ENCODE data around the gene CMTM8. TPM values are rescaled to one million over a fixed set of nuclear protein-coding genes. Genes with fewer than 3 reads are reported as not detected.
A peak's percentile ranks its signal among the peaks of the same experiment; 100 is the strongest.

The CMTM8 gene
- polyA plus RNA-seq, 1 donor from 2014 or later: 0.25 TPM

GRCh38 chr3:32337505-32337904 lies 99.0 kb downstream of the CMTM8 start:
- Mint-ChIP-seq H3K4me1 (peaks cover 0 to 1% (median 0%) of the 10 kb centered on the region in 3 donors), H3K27ac (no peak overlapping the region), H3K27me3 (no peaks in the 10 kb centered on the region), H3K4me3 (no peak overlapping the region), H3K9me3 (no peaks in the 10 kb centered on the region), H3K36me3 (no peaks in the 10 kb centered on the region)

GRCh38 chr3:32340039-32340438 lies 101.6 kb downstream of the CMTM8 start:
- Mint-ChIP-seq H3K36me3 (no peaks in the 10 kb centered on the region), H3K27ac (no peak overlapping the region), H3K4me3 (no peak overlapping the region), H3K27me3 (no peaks in the 10 kb centered on the region), H3K4me1 (no peaks in the 10 kb centered on the region), H3K9me3 (no peaks in the 10 kb centered on the region)

GRCh38 chr3:32340611-32341365 lies 102.3 kb downstream of the CMTM8 start:
- H3K36me3 Mint-ChIP-seq: no peaks in the 10 kb centered on the region
- no peak overlapping the region for H3K4me3 Mint-ChIP-seq
- H3K9me3 Mint-ChIP-seq: no peaks in the 10 kb centered on the region
- H3K27ac Mint-ChIP-seq: no peak overlapping the region
- H3K27me3 Mint-ChIP-seq: no peaks in the 10 kb centered on the region
- no peaks in the 10 kb centered on the region for H3K4me1 Mint-ChIP-seq

DNA sequence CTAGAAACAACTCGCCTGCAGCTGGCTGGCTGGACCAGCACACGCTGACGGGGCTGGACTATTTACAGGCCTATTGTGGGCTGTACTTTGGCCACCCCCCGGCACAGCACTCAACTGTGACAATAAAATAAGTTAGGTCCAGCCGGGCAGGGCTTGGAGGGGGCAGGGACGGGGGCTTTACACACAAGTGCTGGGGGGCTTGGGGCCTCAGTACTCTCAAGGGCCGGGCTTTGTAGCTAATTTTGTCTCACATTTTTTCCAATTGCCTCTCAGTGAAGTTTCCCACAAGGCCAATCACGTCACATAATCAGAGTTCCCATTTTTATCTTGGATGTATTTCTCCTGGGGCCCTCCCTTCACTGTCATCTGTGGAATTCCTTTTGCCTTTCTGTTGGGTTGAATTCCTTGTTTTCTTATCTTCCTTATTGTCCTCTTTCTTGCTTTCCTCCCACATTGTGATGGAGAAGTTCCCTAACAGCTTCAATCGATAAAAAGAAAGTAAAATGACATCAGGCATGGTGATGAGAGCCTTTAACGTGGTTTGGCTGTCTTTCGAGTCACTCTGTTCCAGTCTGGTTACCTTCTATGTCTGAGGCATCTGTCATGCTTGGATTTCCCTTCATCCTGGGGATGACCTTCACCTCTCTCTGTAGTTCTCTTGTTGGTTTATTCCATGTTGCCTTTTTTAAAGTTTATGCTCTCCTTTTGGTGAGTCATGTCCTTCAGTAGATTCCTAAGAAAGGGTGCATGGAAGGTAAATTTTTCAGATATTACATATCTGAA lies 109.1 kb downstream of the CMTM8 start:
- Mint-ChIP-seq H3K36me3 (peaks cover 1% of the 10 kb centered on the region), H3K27ac (no peak overlapping the region), H3K9me3 (no peaks in the 10 kb centered on the region), H3K4me1 (peaks cover 0 to 2% (median 0%) of the 10 kb centered on the region in 3 donors), H3K4me3 (peak overlapping the region in 1 of 4 donors; percentile 47), H3K27me3 (no peaks in the 10 kb centered on the region)

DNA sequence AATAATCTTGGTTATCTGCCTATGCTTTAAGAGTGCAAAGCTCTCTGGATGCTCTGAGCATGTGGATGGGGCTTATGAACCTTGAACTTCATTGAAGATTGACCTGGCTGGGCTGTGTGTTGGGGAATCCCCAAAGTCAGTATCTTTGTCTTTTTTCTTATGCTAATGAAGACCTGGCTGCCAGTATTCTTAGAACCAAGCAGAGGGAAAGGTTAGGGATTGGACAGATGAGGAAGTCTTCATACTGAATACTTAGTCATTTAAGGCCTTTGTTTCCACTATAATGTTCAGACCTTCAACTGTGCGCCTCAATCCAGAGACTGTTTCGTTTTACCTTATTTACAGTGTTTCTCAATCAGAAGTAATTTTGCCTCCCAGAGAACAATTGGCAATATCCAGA lies 110.7 kb downstream of the CMTM8 start:
- no peak overlapping the region for H3K4me3 Mint-ChIP-seq
- no peaks in the 10 kb centered on the region for H3K27me3 Mint-ChIP-seq
- H3K9me3 Mint-ChIP-seq: no peaks in the 10 kb centered on the region
- H3K36me3 Mint-ChIP-seq: peaks cover 1% of the 10 kb centered on the region
- H3K4me1 Mint-ChIP-seq: peaks cover 0 to 2% (median 0%) of the 10 kb centered on the region in 3 donors
- no peak overlapping the region for H3K27ac Mint-ChIP-seq

GRCh38 chr3:32352563-32352962 lies 114.1 kb downstream of the CMTM8 start:
- peak overlapping the region in 1 of 3 donors; percentile 37 for H3K27ac Mint-ChIP-seq
- H3K9me3 Mint-ChIP-seq: no peaks in the 10 kb centered on the region
- no peaks in the 10 kb centered on the region for H3K4me1 Mint-ChIP-seq
- H3K36me3 Mint-ChIP-seq: peaks cover 1% of the 10 kb centered on the region
- no peaks in the 10 kb centered on the region for H3K27me3 Mint-ChIP-seq
- H3K4me3 Mint-ChIP-seq: no peak overlapping the region

GRCh38 chr3:32353351-32353750 lies 114.9 kb downstream of the CMTM8 start:
- Mint-ChIP-seq H3K9me3 (no peaks in the 10 kb centered on the region), H3K4me1 (no peaks in the 10 kb centered on the region), H3K27ac (no peak overlapping the region)

DNA sequence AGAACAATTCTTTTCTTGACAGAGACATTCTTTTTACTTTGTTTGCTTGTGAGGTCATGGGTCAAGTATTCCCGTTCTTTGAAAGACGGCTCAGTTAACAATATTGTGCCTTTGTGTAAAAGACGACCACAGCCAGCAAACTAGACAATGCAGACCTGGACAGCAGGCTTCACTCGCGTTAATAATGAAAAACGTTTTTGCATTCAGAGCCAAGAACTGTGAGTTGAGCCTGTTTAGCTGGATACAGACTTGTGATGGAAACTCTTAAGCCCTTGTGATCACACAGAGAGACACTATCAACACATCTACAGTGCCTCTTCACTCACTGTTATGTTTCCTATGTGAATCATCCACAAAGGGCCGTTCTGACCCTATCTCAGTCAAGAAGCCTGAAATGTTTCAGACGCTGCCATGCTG lies 115.9 kb downstream of the CMTM8 start:
- Mint-ChIP-seq H3K27ac (no peak overlapping the region), H3K27me3 (peaks cover 2% of the 10 kb centered on the region), H3K36me3 (no peaks in the 10 kb centered on the region), H3K9me3 (no peaks in the 10 kb centered on the region), H3K4me3 (no peak overlapping the region), H3K4me1 (no peaks in the 10 kb centered on the region)

More at GRCh38 chr3:32353351-32353750, 114.9 kb downstream of the CMTM8 start:
- Mint-ChIP-seq H3K4me3 (no peak overlapping the region), H3K36me3 (peaks cover 1% of the 10 kb centered on the region), H3K27me3 (peaks cover 2% of the 10 kb centered on the region)

DNA sequence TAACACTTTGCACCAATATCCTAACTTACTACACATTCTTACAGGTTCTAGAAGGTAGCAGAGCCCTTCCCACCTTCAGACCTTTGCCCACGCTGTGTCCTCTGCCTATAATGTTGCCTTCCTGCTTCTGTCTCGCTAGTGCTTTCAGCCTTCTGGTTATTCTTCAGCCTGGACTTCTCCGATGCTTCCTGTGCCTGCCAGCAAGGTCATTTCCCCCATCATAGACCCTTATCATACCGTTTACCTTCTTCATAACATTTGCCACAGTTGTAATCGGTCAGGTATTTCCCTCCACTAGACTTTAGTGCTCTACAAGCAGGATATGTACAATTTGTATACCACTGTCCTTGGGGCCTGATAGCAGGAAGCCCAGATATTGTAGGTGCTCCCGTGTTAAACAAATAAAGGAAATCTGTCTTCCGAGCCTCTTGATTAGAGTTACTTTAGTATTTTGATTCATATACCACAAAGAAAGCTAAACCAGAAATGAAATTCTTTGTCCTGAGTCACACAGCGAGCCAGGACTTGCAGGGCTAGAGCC lies 117.3 kb downstream of the CMTM8 start:
- Mint-ChIP-seq H3K27ac (no peak overlapping the region), H3K4me3 (no peak overlapping the region), H3K27me3 (peaks cover 2% of the 10 kb centered on the region), H3K9me3 (no peaks in the 10 kb centered on the region), H3K4me1 (no peaks in the 10 kb centered on the region), H3K36me3 (no peaks in the 10 kb centered on the region)

DNA sequence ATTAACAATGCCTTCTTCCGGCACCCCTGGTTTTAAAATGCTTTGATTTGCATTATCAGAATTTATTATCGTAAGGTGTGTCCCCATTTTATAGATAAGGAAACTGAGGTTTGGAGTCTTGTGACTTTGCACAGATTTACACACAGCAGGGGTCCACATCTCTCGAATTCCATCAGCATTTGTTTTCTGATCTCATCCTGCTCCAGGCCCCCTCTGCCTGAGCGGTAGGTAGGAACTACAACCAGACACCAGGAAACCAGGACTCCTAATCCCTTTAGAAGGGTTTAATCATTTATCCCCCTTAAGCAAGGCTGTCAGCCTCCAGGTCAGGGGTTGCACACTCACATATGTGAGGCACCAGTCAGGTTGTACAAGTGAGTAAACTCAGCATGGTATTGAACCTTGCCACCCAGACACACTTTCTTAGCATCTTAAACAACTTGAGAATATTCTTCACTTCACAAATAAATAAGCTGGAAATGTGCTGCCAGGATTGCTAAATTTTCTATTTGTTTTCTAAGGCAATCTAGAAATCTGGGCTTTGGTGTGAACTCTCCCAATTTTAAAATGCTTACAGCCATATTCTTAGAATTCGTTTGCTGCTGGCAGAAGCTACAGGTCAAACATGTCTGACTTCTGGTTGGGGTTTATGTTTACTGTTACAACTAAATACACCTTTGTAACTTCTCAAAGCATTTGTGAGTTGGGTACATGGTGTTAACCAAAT lies 121.4 kb downstream of the CMTM8 start:
- H3K4me3 Mint-ChIP-seq: no peak overlapping the region
- H3K27me3 Mint-ChIP-seq: peaks cover 4% of the 10 kb centered on the region
- H3K4me1 Mint-ChIP-seq: no peaks in the 10 kb centered on the region
- H3K9me3 Mint-ChIP-seq: no peaks in the 10 kb centered on the region
- H3K36me3 Mint-ChIP-seq: no peaks in the 10 kb centered on the region
- H3K27ac Mint-ChIP-seq: no peak overlapping the region

GRCh38 chr3:32360493-32360827 lies 122.0 kb downstream of the CMTM8 start:
- no peaks in the 10 kb centered on the region for H3K4me1 Mint-ChIP-seq
- no peak overlapping the region for H3K27ac Mint-ChIP-seq
- H3K9me3 Mint-ChIP-seq: no peaks in the 10 kb centered on the region
- no peak overlapping the region for H3K4me3 Mint-ChIP-seq
- H3K27me3 Mint-ChIP-seq: peaks cover 4% of the 10 kb centered on the region
- no peaks in the 10 kb centered on the region for H3K36me3 Mint-ChIP-seq

DNA sequence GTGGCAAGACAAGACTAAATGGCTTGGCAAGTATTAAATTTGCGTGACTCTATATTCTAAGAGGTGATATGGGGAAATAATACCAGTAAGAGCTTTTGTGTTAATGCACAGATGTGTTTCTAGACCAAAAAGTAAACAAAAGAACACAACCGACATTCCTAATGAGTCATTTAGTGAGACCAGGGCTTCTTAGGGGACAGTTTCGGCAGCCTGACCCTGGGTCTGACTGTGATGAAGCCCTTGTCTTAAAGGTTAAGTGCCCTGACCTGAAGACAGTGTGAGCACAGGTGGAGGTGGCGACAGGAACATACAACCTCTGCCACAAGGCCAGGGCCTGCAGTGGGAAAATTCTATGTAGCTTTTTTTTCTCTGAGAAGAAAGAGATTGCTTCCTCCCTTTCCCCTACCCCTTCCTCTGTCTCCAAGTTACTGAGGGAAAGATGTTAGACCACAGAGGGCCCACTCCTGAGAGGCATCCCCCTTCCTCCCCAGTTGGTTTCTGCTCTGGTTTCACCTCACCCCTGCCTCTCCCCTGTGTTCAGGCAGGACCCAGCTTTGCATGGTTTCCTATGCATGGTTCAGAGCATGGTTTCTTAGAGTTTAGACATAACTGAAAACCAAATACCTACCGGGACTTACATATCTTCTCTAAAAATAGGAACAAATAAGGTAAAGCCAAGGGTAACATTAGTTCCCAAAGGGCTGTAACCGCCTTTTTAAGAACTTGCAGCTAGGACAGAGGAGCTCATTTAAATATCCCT lies 128.3 kb downstream of the CMTM8 start:
- H3K27ac Mint-ChIP-seq: no peak overlapping the region
- peaks cover 2 to 14% (median 10%) of the 10 kb centered on the region in 3 donors for H3K4me1 Mint-ChIP-seq
- H3K36me3 Mint-ChIP-seq: no peaks in the 10 kb centered on the region
- H3K27me3 Mint-ChIP-seq: peaks cover 7% of the 10 kb centered on the region
- H3K9me3 Mint-ChIP-seq: no peaks in the 10 kb centered on the region
- no peak overlapping the region for H3K4me3 Mint-ChIP-seq

- peaks cover 6% of the 10 kb centered on the region for H3K27me3 Mint-ChIP-seq
- H3K36me3 Mint-ChIP-seq: no peaks in the 10 kb centered on the region
- H3K4me3 Mint-ChIP-seq: peak overlapping the region in 1 of 4 donors; percentile 27
- H3K9me3 Mint-ChIP-seq: no peaks in the 10 kb centered on the region
- peaks cover 2 to 14% (median 10%) of the 10 kb centered on the region in 3 donors for H3K4me1 Mint-ChIP-seq
- no peak overlapping the region for H3K27ac Mint-ChIP-seq
These were observed 129.0 kb downstream of the CMTM8 start for GRCh38 chr3:32367442-32367841.

DNA sequence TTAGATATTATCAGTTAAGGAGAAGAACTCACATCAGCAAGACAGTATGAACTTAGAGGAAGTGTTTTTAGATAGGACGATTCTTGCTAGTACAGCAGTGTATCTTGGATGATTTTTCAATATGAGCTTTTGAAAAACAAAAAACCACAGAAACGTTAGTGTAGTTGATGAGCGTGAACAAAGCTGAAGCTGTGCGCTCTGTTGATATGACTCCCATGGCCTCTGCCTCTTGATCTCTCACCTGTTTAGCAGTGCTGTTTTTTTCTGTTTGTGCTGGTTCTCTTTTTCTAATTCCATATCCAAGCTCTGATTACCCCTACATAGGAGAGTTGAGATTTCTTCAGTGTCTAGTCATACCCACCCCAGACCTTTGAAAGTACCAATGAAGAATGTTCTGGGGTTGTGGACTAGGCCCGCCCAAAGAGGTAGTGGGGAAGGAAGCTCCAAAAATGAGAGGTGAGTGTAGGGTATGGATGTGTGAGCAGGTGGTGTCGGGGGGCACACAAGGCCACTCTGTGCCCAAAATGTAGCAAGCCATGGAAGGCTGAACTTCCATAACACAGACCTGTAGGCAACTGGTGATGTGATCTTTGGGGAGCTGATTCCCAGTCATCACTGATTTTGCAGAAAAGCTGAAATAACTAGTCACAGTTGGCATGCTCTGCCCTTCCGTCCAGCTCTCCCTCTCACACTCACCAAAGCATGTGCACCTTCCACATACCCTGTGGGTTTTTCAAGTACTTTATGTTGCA lies 133.2 kb downstream of the CMTM8 start:
- Mint-ChIP-seq H3K4me1 (peaks cover 9 to 26% (median 17%) of the 10 kb centered on the region in 3 donors), H3K27ac (peak overlapping the region in 2 of 3 donors; percentile 1 to 73), H3K9me3 (no peaks in the 10 kb centered on the region), H3K27me3 (peaks cover 4% of the 10 kb centered on the region), H3K4me3 (no peak overlapping the region), H3K36me3 (no peaks in the 10 kb centered on the region)
